Right lobe of liver (tissue), 6 donors: ENCODE data around the gene MYO1B. TPM values are rescaled to one million over a fixed set of nuclear protein-coding genes. Genes with fewer than 3 reads are reported as not detected.

Experiments used
- ATAC-seq, 4 donors: fragments of 200-7000 bp; cut with Tn5 transposase; one replicate each; pipeline ENCODE4 v1.9.1; 2020; ENCODE audit warnings: mild to moderate bottlenecking in 4 of 4, moderate library complexity in 4 of 4
- DNase-seq, 3 donors: peaks; one replicate each; pipeline ENCODE4 v3.0.0-alpha.2; 2020
- H3K27ac ChIP-seq, 3 donors: fragments of 200-600 bp; one replicate each; pipeline ENCODE4 v1.8.0; 2022
- H3K27me3 ChIP-seq, 2 donors: fragments of 200-600 bp; one replicate each; pipeline ENCODE4 v1.8.0; 2022
- H3K36me3 ChIP-seq, 4 donors: fragments of 200-600 bp; sonication (generic) in 1 of 4; one replicate each; pipeline versions ENCODE4 v1.5.1 to v1.8.0; 2017 to 2022; ENCODE audit warnings: control low read depth in 1 of 4
- H3K4me1 ChIP-seq, 4 donors: fragments of 200-600 bp; sonication (generic) in 1 of 4; one replicate each; pipeline versions ENCODE4 v1.5.1 to v1.8.0; 2017 to 2022; ENCODE audit warnings: control low read depth in 1 of 4
- H3K4me3 ChIP-seq, 3 donors: fragments of 200-600 bp; one replicate each; pipeline ENCODE4 v1.8.0; 2022
- H3K9me3 ChIP-seq, 4 donors: fragments of 200-600 bp; sonication (generic) in 1 of 4; one replicate each; pipeline versions ENCODE4 v1.5.1 to v1.8.0; 2017 to 2022; ENCODE audit warnings: control low read depth in 1 of 4
- POLR2A ChIP-seq: fragments of 450-650 bp; IDR thresholded peaks from one replicate; pipeline ENCODE4 v1.6.1; 2017; ENCODE audit warnings: antibody characterized with exemption, mild to moderate bottlenecking
- WGBS: methylation state at CpG from one replicate; pipeline ENCODE4 v1.1.6; 2018; ENCODE audit warnings: low coverage, low lambda C conversion rate; ENCODE audit not compliant: insufficient coverage; ENCODE audit errors: missing lambda C conversion rate; 5-methylcytosine and 5-hydroxymethylcytosine counted together
- intact Hi-C, 2 donors: fragments of 100-400 bp; cut with DNase I; formaldehyde crosslinking; loops; one replicate each; pipeline versions ENCODE4 v1.11.2 to v1.14.1; 2022
- total RNA-seq, 6 experiments: library from RNA; depleted of rRNA in 2 of 6; stranded (reverse); fragments of >200 nt in 2 of 6; fragmentation: NEBNext Ultra II Directional in 3 of 6; extraction: Animal tissue kit (Norgen Biotek cat#: 25700) in 3 of 6; gene quantifications; one replicate each; pipeline versions ENCODE4 v1.1.0 to v1.2.4, GENCODE V29; 2016 to 2023
- TF ChIP-seq, protein P1 (sequence below), 4 donors: fragments of 200-600 bp in 3 of 4; fragments of 450-650 bp in 1 of 4; IDR thresholded peaks; one replicate each; pipeline versions ENCODE4 v1.5.1 to v1.8.0; 2016 to 2022; ENCODE audit warnings: antibody characterized with exemption in 4 of 4, mild to moderate bottlenecking in 2 of 4
- donor health status: DM: no; HTN: yes; CAD: no.
- donor health status: DM: no; HTN: no; CAD: no.
- donor health status: DM: no; HTN: no; CAD: no.
- donor health status: DM: no; HTN: yes; CAD: no.
- donor health status: DM: no; HTN: yes; CAD: no.

Gene MYO1B
- total RNA-seq, 6 experiments from 2014 or later, result 171 to 273 (median 221) TPM

- Histone ChIP-seq H3K4me3 (no peak overlapping the region), H3K27ac (no peak overlapping the region), H3K4me1 (peaks cover 0 to 75% (median 24%) of the 10 kb centered on the region in 4 donors), H3K9me3 (no peaks in the 10 kb centered on the region), H3K36me3 (no peaks in the 10 kb centered on the region), H3K27me3 (no peaks in the 10 kb centered on the region)
- no peak for ATAC-seq
- no peak for DNase-seq
- intact Hi-C loops, result no loop called here
- WGBS, result 53% methylated on average over 2 of the region's 2 CpGs
- TF ChIP-seq POLR2A, result no peak
- TF ChIP-seq, protein P1, sequence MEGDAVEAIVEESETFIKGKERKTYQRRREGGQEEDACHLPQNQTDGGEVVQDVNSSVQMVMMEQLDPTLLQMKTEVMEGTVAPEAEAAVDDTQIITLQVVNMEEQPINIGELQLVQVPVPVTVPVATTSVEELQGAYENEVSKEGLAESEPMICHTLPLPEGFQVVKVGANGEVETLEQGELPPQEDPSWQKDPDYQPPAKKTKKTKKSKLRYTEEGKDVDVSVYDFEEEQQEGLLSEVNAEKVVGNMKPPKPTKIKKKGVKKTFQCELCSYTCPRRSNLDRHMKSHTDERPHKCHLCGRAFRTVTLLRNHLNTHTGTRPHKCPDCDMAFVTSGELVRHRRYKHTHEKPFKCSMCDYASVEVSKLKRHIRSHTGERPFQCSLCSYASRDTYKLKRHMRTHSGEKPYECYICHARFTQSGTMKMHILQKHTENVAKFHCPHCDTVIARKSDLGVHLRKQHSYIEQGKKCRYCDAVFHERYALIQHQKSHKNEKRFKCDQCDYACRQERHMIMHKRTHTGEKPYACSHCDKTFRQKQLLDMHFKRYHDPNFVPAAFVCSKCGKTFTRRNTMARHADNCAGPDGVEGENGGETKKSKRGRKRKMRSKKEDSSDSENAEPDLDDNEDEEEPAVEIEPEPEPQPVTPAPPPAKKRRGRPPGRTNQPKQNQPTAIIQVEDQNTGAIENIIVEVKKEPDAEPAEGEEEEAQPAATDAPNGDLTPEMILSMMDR (IDR thresholded peaks at IDR 0.05), result no peak
Measured at GRCh38 chr2:191252699-191253098, 7.5 kb downstream of the MYO1B start.

- Histone ChIP-seq H3K4me1 (peaks cover 0 to 76% (median 21%) of the 10 kb centered on the region in 4 donors), H3K27ac (no peak overlapping the region), H3K9me3 (no peaks in the 10 kb centered on the region), H3K36me3 (no peaks in the 10 kb centered on the region), H3K27me3 (no peaks in the 10 kb centered on the region), H3K4me3 (no peak overlapping the region)
- intact Hi-C loops, result no loop called here
- DNase-seq (no peak), ATAC-seq (no peak)
- TF ChIP-seq POLR2A, result no peak
- TF ChIP-seq, protein P1 (IDR thresholded peaks at IDR 0.05), result no peak
- 96% methylated on average over 2 of the region's 2 CpGs for WGBS
Measured at GRCh38 chr2:191253476-191253875, 8.3 kb downstream of the MYO1B start.

DNA sequence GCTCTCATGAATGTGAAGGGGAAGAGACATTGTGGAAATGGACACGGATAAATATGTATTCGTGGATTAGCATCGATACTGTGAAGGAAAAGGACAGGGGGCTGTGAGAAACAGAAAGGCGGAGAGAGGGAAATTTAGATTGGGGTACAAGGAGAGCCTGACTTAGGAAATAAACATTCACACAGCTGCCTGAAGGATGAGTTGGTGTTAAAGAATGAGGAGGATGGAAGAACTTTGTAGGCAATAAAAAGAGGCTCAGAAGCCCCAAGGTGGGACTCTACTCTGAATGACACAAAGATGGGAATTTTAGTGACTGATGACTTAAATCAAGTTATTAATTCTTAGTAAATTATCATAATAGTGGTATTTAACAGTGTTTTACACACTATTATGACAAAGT lies 10.1 kb downstream of the MYO1B start:
- DNase-seq (no peak), ATAC-seq (no peak)
- peaks cover 0 to 76% (median 13%) of the 10 kb centered on the region in 4 donors for H3K4me1 ChIP-seq
- WGBS, result 94% methylated on average over 4 of the region's 4 CpGs
- no peaks in the 10 kb centered on the region for H3K9me3 ChIP-seq
- intact Hi-C loops, result no loop called here
- H3K36me3 ChIP-seq, result no peaks in the 10 kb centered on the region
- H3K27me3 ChIP-seq, result no peaks in the 10 kb centered on the region
- TF ChIP-seq, protein P1 (IDR thresholded peaks at IDR 0.05), result no peak
- TF ChIP-seq POLR2A, result no peak
- no peak overlapping the region for H3K4me3 ChIP-seq
- H3K27ac ChIP-seq, result peak overlapping the region in 1 of 3 donors; percentile 41

- 54% methylated on average over 7 of the region's 7 CpGs for WGBS
- Histone ChIP-seq H3K27ac (peak overlapping the region in 1 of 3 donors; percentile 41), H3K36me3 (no peaks in the 10 kb centered on the region), H3K9me3 (no peaks in the 10 kb centered on the region), H3K4me1 (peaks cover 0 to 70% (median 10%) of the 10 kb centered on the region in 4 donors), H3K27me3 (no peaks in the 10 kb centered on the region), H3K4me3 (no peak overlapping the region)
- ATAC-seq, result peak; percentile 71 to 88 (median 86)
- intact Hi-C loops, result no loop called here
- DNase-seq, result no peak
- no peak for TF ChIP-seq POLR2A
- TF ChIP-seq, protein P1 (IDR thresholded peaks at IDR 0.05), result no peak
Measured at GRCh38 chr2:191255756-191256312, 10.6 kb downstream of the MYO1B start.
